Activated CD4-positive, alpha-beta T cell treated with anti-CD3 and anti-CD28 coated beads, Interleukin-2, Interleukin-6, amounts not matched to agents 100 ng/mL and 50 ng/mL, durations not matched to agents 16 hours and 8 hours (primary cell): ENCODE measurements around the gene SEC14L3.

Experiments
- DNase-seq: peaks from one replicate; pipeline ENCODE4 v3.0.0-alpha.2; 2020

SEC14L3 gene

GRCh38 chr22:30421695-30422480 is 49.9 kb downstream of the SEC14L3 start:
- DNase-seq = no peak

GRCh38 chr22:30420347-30421125 is 51.3 kb downstream of the SEC14L3 start:
- no peak for DNase-seq

- no peak for DNase-seq
Measured at GRCh38 chr22:30416837-30417236, 55.0 kb downstream of the SEC14L3 start.

GRCh38 chr22:30416403-30416802 is 55.4 kb downstream of the SEC14L3 start:
- DNase-seq = no peak

- no peak for DNase-seq
Measured at GRCh38 chr22:30414525-30415047, 57.2 kb downstream of the SEC14L3 start.

- no peak for DNase-seq
Measured at GRCh38 chr22:30413745-30414524, 57.9 kb downstream of the SEC14L3 start.

- DNase-seq = no peak
Measured at GRCh38 chr22:30413001-30413400, 58.8 kb downstream of the SEC14L3 start.

- no peak for DNase-seq
Measured at GRCh38 chr22:30411780-30412179, 60.0 kb downstream of the SEC14L3 start.
